Measurements from ENCODE around the gene PHF13.

Gene PHF13

GRCh38 chr1:6570987-6571386, 42.5 kb upstream of the PHF13 start:
- no peaks in the 10 kb centered on the region for H4K20me1 ChIP-seq (ENCODE audit: insufficient read depth, low read length)
- H3K4me3 ChIP-seq (ENCODE audit: low read depth, low read length, poor library complexity, severe bottlenecking), result no peak overlapping the region
- TF ChIP-seq EZH2 (IDR thresholded peaks at IDR 0.05; ENCODE audit: borderline replicate concordance, low read length) (no peak), CTCF (IDR thresholded peaks at IDR 0.05; ENCODE audit: low read length) (no peak)
- H3K36me3 ChIP-seq (ENCODE audit: insufficient read depth, low read length), result peaks cover 11% of the 10 kb centered on the region
- peak overlapping the region; percentile 85 for H3K27ac ChIP-seq (ENCODE audit: low read depth, low read length, poor library complexity, severe bottlenecking)
- no peaks in the 10 kb centered on the region for H3F3A ChIP-seq (ENCODE audit: insufficient read depth, low read length)
- no peaks in the 10 kb centered on the region for H3K27me3 ChIP-seq (ENCODE audit: insufficient read depth, low read length)
- no peak overlapping the region for H3K4me2 ChIP-seq (ENCODE audit: low read length)
- no peak overlapping the region for H3K9ac ChIP-seq (ENCODE audit: low read length)
- H2AFZ ChIP-seq (ENCODE audit: low read length), result no peak overlapping the region
- peaks cover 35% of the 10 kb centered on the region for H3K4me1 ChIP-seq (ENCODE audit: insufficient read depth, low read length, severe bottlenecking)
- peaks cover 12% of the 10 kb centered on the region for H3K9me3 ChIP-seq (ENCODE audit: low read length)
- no peaks in the 10 kb centered on the region for H3K9me2 ChIP-seq (ENCODE audit: low read depth, low read length)
- no peaks in the 10 kb centered on the region for H3K79me2 ChIP-seq (ENCODE audit: insufficient read depth, low read length)

GRCh38 chr1:6572653-6573383, 40.7 kb upstream of the PHF13 start:
- peaks cover 11% of the 10 kb centered on the region for H3K36me3 ChIP-seq (ENCODE audit: insufficient read depth, low read length)
- H3K9me3 ChIP-seq (ENCODE audit: low read length), result peaks cover 12% of the 10 kb centered on the region
- H3K4me2 ChIP-seq (ENCODE audit: low read length), result no peak overlapping the region
- H3K27ac ChIP-seq (ENCODE audit: low read depth, low read length, poor library complexity, severe bottlenecking), result peak overlapping the region; percentile 28
- H3K4me3 ChIP-seq (ENCODE audit: low read depth, low read length, poor library complexity, severe bottlenecking), result no peak overlapping the region
- H3K9ac ChIP-seq (ENCODE audit: low read length), result no peak overlapping the region; the same call in 1 of the 2 replicates
- H3K79me2 ChIP-seq (ENCODE audit: insufficient read depth, low read length), result no peaks in the 10 kb centered on the region
- TF ChIP-seq EZH2 (IDR thresholded peaks at IDR 0.05; ENCODE audit: borderline replicate concordance, low read length), result no peak
- no peak for TF ChIP-seq CTCF (IDR thresholded peaks at IDR 0.05; ENCODE audit: low read length)
- no peaks in the 10 kb centered on the region for H3F3A ChIP-seq (ENCODE audit: insufficient read depth, low read length)
- H4K20me1 ChIP-seq (ENCODE audit: insufficient read depth, low read length), result no peaks in the 10 kb centered on the region
- H3K4me1 ChIP-seq (ENCODE audit: insufficient read depth, low read length, severe bottlenecking), result peaks cover 43% of the 10 kb centered on the region
- H3K27me3 ChIP-seq (ENCODE audit: insufficient read depth, low read length), result no peaks in the 10 kb centered on the region
- no peaks in the 10 kb centered on the region for H3K9me2 ChIP-seq (ENCODE audit: low read depth, low read length)
- H2AFZ ChIP-seq (ENCODE audit: low read length), result no peak overlapping the region

- Histone ChIP-seq H3K79me2 (ENCODE audit: insufficient read depth, low read length) (no peaks in the 10 kb centered on the region), H3K4me1 (ENCODE audit: insufficient read depth, low read length, severe bottlenecking) (peaks cover 49% of the 10 kb centered on the region), H3K4me3 (ENCODE audit: low read depth, low read length, poor library complexity, severe bottlenecking) (no peak overlapping the region), H2AFZ (ENCODE audit: low read length) (no peak overlapping the region), H3F3A (ENCODE audit: insufficient read depth, low read length) (no peaks in the 10 kb centered on the region), H3K27ac (ENCODE audit: low read depth, low read length, poor library complexity, severe bottlenecking) (no peak overlapping the region), H3K9ac (ENCODE audit: low read length) (no peak overlapping the region), H3K9me2 (ENCODE audit: low read depth, low read length) (no peaks in the 10 kb centered on the region), H3K4me2 (ENCODE audit: low read length) (no peak overlapping the region), H4K20me1 (ENCODE audit: insufficient read depth, low read length) (no peaks in the 10 kb centered on the region), H3K36me3 (ENCODE audit: insufficient read depth, low read length) (peaks cover 11% of the 10 kb centered on the region), H3K9me3 (ENCODE audit: low read length) (peaks cover 10% of the 10 kb centered on the region), H3K27me3 (ENCODE audit: insufficient read depth, low read length) (no peaks in the 10 kb centered on the region)
- TF ChIP-seq EZH2 (IDR thresholded peaks at IDR 0.05; ENCODE audit: borderline replicate concordance, low read length), result no peak
- no peak for TF ChIP-seq CTCF (IDR thresholded peaks at IDR 0.05; ENCODE audit: low read length)
Measured at GRCh38 chr1:6574025-6574620, 39.4 kb upstream of the PHF13 start.

All from OCI-LY1 (cell line).